ENCODE data around the gene USP48.

Gene USP48

DNA sequence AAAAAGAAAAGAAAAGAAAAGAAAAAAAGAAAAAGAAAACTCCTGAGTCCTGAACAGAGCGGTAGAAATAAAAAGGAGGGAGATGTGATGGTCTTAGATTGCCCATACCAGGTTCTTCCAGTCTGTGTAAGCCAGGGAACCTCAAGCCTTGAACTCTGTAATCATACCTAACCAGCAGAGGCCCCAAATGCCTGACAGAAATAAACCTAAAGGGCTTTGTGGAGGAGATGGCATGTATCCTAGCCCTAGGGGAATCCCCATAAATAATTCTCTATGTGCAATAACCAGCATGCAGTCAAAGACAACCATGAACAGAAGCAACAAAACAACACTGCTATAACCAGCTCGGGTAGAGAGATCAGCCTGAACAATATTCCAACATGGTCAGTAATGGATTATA lies 40.4 kb downstream of the USP48 start:
- TF ChIP-seq, protein P1, sequence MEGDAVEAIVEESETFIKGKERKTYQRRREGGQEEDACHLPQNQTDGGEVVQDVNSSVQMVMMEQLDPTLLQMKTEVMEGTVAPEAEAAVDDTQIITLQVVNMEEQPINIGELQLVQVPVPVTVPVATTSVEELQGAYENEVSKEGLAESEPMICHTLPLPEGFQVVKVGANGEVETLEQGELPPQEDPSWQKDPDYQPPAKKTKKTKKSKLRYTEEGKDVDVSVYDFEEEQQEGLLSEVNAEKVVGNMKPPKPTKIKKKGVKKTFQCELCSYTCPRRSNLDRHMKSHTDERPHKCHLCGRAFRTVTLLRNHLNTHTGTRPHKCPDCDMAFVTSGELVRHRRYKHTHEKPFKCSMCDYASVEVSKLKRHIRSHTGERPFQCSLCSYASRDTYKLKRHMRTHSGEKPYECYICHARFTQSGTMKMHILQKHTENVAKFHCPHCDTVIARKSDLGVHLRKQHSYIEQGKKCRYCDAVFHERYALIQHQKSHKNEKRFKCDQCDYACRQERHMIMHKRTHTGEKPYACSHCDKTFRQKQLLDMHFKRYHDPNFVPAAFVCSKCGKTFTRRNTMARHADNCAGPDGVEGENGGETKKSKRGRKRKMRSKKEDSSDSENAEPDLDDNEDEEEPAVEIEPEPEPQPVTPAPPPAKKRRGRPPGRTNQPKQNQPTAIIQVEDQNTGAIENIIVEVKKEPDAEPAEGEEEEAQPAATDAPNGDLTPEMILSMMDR (IDR thresholded peaks at IDR 0.05; ENCODE audit: insufficient read depth, low read length, poor library complexity, severe bottlenecking) = no peak
- no peak for TF ChIP-seq EZH2phosphoT487 (conservative IDR thresholded peaks at IDR 0.05; ENCODE audit: low read length)
- no peak overlapping the region for H3K27ac ChIP-seq (ENCODE audit: low read depth, low read length)
- H3K9ac ChIP-seq (ENCODE audit: low read length) = no peak overlapping the region
- H3K9me2 ChIP-seq (replicated peaks; ENCODE audit: insufficient read depth, low read length) = no peaks in the 10 kb centered on the region
- no peaks in the 10 kb centered on the region for H4K20me1 ChIP-seq (ENCODE audit: low read depth, low read length)
- H2AFZ ChIP-seq (ENCODE audit: low read depth, low read length, severe bottlenecking) = no peak overlapping the region
- H3K4me3 ChIP-seq (ENCODE audit: insufficient read depth, low read length, poor library complexity, severe bottlenecking) = no peak overlapping the region
- H3F3A ChIP-seq (ENCODE audit: insufficient read depth) = peaks cover 4% of the 10 kb centered on the region; the same call in 1 of the 2 replicates
- no peak overlapping the region for H3K4me2 ChIP-seq (ENCODE audit: low read depth, low read length, poor library complexity, severe bottlenecking)
- peaks cover 17% of the 10 kb centered on the region; the same call in 1 of the 2 replicates for H3K36me3 ChIP-seq (ENCODE audit: low read length)
- H3K27me3 ChIP-seq (ENCODE audit: low read length) = no peaks in the 10 kb centered on the region
- no peaks in the 10 kb centered on the region for H3K9me3 ChIP-seq (ENCODE audit: insufficient read depth, low read length)
- H3K79me2 ChIP-seq (ENCODE audit: insufficient read depth, low read length) = no peaks in the 10 kb centered on the region

DNA sequence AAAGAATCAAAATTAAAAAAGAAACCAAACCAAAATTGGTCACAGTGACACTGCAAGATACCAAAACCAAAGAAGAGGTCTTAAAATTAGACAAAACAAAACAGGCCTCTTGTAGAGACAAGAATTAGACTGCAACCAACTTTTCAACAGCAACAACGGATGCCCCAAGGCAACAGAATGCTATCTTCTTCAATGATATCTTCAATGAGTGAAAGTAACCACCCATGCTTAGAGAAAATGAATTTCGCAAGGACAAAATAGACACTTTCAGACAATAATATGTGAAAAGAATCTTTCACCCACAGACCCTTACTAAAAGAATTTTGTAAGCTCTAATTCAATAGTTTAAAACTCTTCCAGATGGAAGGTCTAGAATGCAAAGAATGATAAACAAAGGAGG lies 41.7 kb downstream of the USP48 start:
- Histone ChIP-seq H3K9ac (ENCODE audit: low read length) (no peak overlapping the region), H3K4me2 (ENCODE audit: low read depth, low read length, poor library complexity, severe bottlenecking) (no peak overlapping the region), H3F3A (ENCODE audit: insufficient read depth) (peaks cover 6% of the 10 kb centered on the region; the same call in 1 of the 2 replicates), H3K27me3 (ENCODE audit: low read length) (no peaks in the 10 kb centered on the region), H4K20me1 (ENCODE audit: low read depth, low read length) (no peaks in the 10 kb centered on the region), H3K9me2 (replicated peaks; ENCODE audit: insufficient read depth, low read length) (no peaks in the 10 kb centered on the region), H3K36me3 (ENCODE audit: low read length) (peaks cover 6% of the 10 kb centered on the region; the same call in 1 of the 2 replicates), H3K9me3 (ENCODE audit: insufficient read depth, low read length) (no peaks in the 10 kb centered on the region), H2AFZ (ENCODE audit: low read depth, low read length, severe bottlenecking) (no peak overlapping the region), H3K4me3 (ENCODE audit: insufficient read depth, low read length, poor library complexity, severe bottlenecking) (no peak overlapping the region), H3K79me2 (ENCODE audit: insufficient read depth, low read length) (no peaks in the 10 kb centered on the region), H3K27ac (ENCODE audit: low read depth, low read length) (no peak overlapping the region)
- TF ChIP-seq EZH2phosphoT487 (conservative IDR thresholded peaks at IDR 0.05; ENCODE audit: low read length) = no peak
- TF ChIP-seq, protein P1 (IDR thresholded peaks at IDR 0.05; ENCODE audit: insufficient read depth, low read length, poor library complexity, severe bottlenecking) = no peak

DNA sequence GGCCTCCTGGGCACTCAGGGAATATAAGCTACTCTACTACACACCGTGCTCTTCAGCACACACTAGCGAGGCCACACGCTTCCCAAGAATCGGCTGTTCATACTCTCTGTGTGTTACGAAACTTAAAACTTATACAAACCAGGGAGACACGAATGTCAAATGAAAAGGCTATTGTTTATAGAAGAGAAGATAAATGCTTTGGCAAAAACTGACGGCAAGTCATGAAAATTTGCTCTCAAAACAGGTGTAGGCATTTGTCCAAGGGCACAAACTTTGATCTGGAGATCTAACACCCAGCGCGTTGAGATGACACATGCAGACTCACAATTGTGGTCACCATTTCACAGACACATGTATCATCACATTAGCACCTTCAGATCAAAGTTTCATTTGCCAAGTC lies 46.1 kb downstream of the USP48 start:
- H3K4me3 ChIP-seq (ENCODE audit: insufficient read depth, low read length, poor library complexity, severe bottlenecking) = no peak overlapping the region
- no peaks in the 10 kb centered on the region for H3K27me3 ChIP-seq (ENCODE audit: low read length)
- H3K9me3 ChIP-seq (ENCODE audit: insufficient read depth, low read length) = no peaks in the 10 kb centered on the region
- H3K36me3 ChIP-seq (ENCODE audit: low read length) = no peaks in the 10 kb centered on the region; the same call in 1 of the 2 replicates
- TF ChIP-seq, protein P1 (IDR thresholded peaks at IDR 0.05; ENCODE audit: insufficient read depth, low read length, poor library complexity, severe bottlenecking) = no peak
- TF ChIP-seq EZH2phosphoT487 (conservative IDR thresholded peaks at IDR 0.05; ENCODE audit: low read length) = no peak
- H3K9ac ChIP-seq (ENCODE audit: low read length) = no peak overlapping the region
- H2AFZ ChIP-seq (ENCODE audit: low read depth, low read length, severe bottlenecking) = no peak overlapping the region
- 0 out of 2 replicates have a peak, but pooled peaks cover 6% of the 10 kb centered on the region for H3F3A ChIP-seq (ENCODE audit: insufficient read depth)
- H3K27ac ChIP-seq (ENCODE audit: low read depth, low read length) = no peak overlapping the region
- no peak overlapping the region for H3K4me2 ChIP-seq (ENCODE audit: low read depth, low read length, poor library complexity, severe bottlenecking)
- no peaks in the 10 kb centered on the region for H3K9me2 ChIP-seq (replicated peaks; ENCODE audit: insufficient read depth, low read length)
- no peaks in the 10 kb centered on the region for H4K20me1 ChIP-seq (ENCODE audit: low read depth, low read length)
- no peaks in the 10 kb centered on the region for H3K79me2 ChIP-seq (ENCODE audit: insufficient read depth, low read length)
